ENCODE data around the gene ADD2.

ADD2 gene

DNA sequence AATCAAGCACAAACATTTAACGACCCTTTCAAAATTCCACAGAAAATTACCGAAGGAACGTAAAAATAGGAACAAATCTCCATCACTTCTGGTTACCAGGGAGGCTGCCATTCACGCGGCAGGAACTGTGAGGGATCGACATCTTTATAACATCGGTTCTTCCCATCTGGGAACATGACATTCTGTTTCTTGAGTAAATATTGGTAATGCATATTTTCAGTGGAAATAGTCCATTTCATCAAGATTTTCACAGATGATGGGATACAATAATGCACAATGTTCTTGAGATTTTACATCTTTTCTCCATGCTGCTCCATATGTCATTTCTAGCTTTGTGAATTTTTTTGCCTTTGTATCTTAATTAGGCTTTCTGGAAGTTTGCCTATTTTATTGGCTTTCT lies 10.0 kb downstream of the ADD2 start:
- TF ChIP-seq, protein P1, sequence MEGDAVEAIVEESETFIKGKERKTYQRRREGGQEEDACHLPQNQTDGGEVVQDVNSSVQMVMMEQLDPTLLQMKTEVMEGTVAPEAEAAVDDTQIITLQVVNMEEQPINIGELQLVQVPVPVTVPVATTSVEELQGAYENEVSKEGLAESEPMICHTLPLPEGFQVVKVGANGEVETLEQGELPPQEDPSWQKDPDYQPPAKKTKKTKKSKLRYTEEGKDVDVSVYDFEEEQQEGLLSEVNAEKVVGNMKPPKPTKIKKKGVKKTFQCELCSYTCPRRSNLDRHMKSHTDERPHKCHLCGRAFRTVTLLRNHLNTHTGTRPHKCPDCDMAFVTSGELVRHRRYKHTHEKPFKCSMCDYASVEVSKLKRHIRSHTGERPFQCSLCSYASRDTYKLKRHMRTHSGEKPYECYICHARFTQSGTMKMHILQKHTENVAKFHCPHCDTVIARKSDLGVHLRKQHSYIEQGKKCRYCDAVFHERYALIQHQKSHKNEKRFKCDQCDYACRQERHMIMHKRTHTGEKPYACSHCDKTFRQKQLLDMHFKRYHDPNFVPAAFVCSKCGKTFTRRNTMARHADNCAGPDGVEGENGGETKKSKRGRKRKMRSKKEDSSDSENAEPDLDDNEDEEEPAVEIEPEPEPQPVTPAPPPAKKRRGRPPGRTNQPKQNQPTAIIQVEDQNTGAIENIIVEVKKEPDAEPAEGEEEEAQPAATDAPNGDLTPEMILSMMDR (conservative IDR thresholded peaks at IDR 0.05; ENCODE audit: low read length), result no peak
- DNase-seq (ENCODE audit: low read depth), result no peak
- H3K4me3 ChIP-seq (ENCODE audit: low read length), result no peak overlapping the region

DNA sequence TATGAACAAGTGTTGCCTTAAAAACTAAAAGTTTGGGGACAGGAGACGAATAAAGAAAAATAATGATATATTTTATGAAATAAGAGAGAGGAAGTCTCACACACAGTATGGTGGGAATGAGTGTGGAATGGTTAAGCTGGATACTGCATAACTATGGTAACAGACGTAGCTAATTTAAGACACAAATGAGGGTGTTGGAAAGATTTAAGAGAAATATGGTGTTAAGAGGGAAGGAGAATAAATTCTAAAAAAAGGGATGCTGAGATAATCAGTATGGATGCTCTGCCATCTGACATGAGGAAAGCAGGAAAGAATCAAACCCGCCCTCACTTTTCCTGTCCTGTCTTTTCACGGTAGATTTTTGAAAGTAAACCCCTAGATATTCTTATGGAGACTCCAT lies 10.6 kb downstream of the ADD2 start:
- TF ChIP-seq, protein P1 (conservative IDR thresholded peaks at IDR 0.05; ENCODE audit: low read length), result no peak

DNA sequence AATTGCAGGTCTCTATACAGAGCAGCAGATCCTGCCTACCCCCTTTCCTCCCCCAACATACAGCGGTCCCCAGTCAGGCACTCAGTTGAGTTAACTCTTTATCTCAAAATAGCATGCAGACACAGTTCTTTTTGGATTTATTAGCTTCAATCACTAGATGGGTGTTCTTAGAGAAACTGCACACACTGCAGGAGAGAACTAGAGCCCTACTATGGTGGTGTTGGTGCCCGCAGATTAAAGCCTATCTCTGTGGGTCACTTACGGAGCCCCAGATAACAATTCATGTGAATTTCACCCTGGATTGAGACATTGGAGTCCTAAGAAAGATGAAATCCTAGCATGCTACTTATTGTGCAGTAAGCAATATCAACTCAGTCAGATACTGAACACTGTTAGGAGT lies 11.9 kb downstream of the ADD2 start:
- no peak for DNase-seq (ENCODE audit: low read depth)
- TF ChIP-seq, protein P1 (conservative IDR thresholded peaks at IDR 0.05; ENCODE audit: low read length), result no peak
- H3K4me3 ChIP-seq (ENCODE audit: low read length), result no peak overlapping the region

More for the DNA sequence above, 10.6 kb downstream of the ADD2 start:
- no peak overlapping the region for H3K4me3 ChIP-seq (ENCODE audit: low read length)
- DNase-seq (ENCODE audit: low read depth), result no peak

DNA sequence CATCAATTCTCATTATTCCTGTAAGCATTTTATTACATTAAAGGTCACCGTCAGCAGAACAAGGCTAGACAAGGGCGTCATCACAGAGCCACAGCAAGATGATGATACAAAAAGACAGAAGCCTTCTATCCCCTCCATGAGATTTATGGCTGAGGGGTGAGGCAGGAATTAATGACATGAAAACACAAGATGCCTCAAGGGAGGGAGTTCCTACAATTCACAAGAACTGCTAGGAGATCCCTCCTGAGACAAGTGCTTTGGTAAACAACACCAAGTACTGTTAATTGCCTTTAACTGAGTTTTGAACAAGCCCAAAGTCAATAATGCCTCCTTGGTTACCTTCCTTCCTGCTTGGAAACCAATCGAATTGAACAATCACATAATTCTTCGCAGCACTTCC lies 14.1 kb downstream of the ADD2 start:
- H3K4me3 ChIP-seq (ENCODE audit: low read length), result no peak overlapping the region
- DNase-seq (ENCODE audit: low read depth), result no peak
- TF ChIP-seq, protein P1 (conservative IDR thresholded peaks at IDR 0.05; ENCODE audit: low read length), result no peak

DNA sequence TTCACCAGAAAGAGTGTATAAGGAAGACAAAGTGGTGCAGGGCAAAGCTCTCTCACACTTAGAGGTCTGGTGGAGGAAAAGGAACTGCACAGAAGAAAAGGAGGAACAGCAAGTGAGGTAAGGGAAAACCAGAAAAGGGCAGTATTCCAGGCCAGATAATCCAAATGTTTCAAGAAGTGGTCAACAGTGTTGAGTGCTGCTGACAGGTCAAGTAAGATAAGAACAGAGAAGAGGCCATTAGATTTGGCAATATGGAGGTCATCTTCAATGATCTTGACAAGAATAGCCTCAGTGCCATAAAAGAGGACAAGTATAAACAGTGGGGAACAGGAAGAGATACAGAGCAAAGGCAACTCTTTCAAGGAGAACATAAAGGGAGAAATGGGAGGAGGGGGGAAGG lies 15.0 kb downstream of the ADD2 start:
- no peak for DNase-seq (ENCODE audit: low read depth)
- H3K4me3 ChIP-seq (ENCODE audit: low read length), result no peak overlapping the region
- TF ChIP-seq, protein P1 (conservative IDR thresholded peaks at IDR 0.05; ENCODE audit: low read length), result no peak

DNA sequence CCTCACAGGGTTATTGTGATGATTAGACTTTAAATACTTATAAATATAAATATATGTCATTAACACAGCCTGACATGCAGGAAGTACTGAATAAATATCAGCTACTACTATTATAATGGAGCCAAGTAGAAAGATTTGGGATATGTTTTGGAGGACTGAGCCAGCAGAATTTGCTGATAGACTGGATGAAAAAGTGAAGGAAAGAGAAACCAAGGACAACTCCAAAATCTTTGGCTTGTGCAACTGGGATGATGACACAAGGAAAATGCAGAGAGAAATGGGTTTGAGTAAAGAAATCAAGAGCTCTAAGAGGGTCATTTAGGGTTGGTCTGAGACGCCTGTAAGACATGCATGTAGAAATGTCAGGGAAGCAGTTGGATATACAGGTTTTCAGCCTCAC lies 15.6 kb downstream of the ADD2 start:
- no peak overlapping the region for H3K4me3 ChIP-seq (ENCODE audit: low read length)
- DNase-seq (ENCODE audit: low read depth), result no peak
- TF ChIP-seq, protein P1 (conservative IDR thresholded peaks at IDR 0.05; ENCODE audit: low read length), result no peak

DNA sequence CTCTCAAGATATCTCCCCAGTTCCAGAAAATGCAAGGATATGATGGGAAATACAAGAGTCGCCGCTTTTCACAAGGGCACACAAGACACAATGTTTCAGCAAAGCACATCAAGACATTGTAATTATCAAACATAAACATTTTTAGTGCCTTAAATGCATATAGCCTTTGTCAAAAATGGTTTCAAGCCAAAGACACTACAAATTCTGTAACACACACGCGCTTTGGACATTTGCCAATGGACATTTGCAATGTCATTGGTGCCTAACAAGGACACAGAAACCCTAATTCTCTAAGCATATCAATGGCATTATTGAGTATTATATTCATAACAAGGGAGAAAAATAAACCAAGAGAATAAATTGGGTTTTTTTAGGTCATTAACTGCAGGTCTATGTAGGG lies 16.1 kb downstream of the ADD2 start:
- TF ChIP-seq, protein P1 (conservative IDR thresholded peaks at IDR 0.05; ENCODE audit: low read length), result no peak
- no peak overlapping the region for H3K4me3 ChIP-seq (ENCODE audit: low read length)
- DNase-seq (ENCODE audit: low read depth), result no peak

Measured in AG10803 (cell line).